ENCODE data around the gene LEO1. TPM values are rescaled to one million over a fixed set of nuclear protein-coding genes. Genes with fewer than 3 reads are reported as not detected.

Gene LEO1
- 49.2 to 58.0 TPM (median 52.8 TPM) in 5 replicates for total RNA-seq (2022; extraction: Qiagen RNA extraction; ENCODE audit: low read depth)

DNA sequence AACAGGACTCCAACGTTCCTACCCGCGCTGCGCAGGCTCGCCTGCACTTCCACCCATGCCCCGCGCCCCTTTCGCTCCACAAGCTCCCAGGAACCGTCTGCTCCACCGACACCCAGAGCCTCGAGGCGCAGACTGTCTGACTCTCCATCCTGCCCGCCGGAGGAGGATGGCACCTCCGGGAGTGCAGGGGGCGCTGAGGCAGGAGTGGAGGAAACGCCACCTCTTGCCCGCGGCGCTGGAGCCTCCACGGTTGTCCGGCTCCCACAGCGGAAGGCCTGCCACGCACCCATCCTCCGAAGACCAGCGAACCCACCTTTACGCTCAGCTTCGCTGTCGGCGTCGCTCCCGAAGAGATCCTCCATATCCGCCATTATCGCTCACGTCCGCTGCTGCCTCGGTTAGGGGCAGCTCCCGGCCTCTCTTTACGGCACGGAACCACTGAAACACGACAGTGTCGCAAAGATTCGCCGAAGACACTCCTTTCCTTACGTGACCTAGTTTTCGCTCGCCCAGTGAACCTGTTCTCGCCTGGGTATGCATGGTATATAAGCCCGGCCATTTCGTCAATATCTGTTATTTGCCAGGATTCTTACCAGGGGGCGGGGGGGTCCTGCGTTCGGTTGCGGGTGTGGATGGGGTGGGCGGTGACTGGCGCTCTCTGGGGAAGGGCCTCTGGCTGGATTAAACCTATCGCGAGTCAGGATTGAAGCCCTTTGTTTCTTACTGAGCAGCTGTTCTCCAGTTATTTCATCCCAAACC, at the start of gene LEO1:
Gene LEO1 (minus strand): TSS at position 404 of the 759 bp plus-strand sequence. CDS start 33 bp downstream, at position 371.

DNA sequence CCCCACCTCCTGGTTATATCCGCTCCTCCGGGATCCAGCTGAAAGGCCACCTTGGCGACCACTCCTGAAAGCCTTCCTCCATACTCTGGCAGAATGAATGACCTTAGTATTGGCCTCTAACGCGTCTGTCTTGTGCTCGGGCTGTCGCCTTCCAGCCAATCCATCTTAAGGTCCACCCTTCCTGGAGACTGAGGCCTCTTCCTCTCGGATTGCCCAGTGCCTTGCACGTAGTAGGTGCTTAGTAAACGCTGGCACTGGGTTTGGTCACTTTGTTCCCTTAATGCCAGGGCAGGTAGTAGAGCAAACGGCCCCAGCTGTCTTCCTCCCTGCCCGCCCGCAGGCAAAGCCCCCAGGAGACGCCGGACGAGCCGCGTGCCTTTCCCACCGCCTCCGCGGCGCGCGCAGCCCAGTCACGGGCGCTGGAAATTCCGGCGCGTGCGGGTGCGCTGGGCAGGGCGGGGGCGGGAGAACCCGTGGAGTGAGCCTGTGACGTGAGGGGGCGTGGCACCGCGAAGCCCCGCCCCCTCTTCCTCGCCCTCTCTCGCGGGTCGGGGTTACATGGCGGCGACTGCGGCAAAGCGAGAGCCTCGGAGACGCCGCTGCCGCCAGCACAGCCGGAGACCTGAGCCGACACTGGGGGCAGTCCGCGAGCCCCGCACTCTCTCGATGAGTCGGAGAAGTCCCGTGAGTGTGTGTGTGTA, 47.3 kb upstream of the LEO1 start, which contains the start of gene MAPK6:
Gene MAPK6 (plus strand): TSS at position 527 of the 701 bp plus-strand sequence. CDS start 27,242 bp downstream, outside the sequence.

Other genes with a start within 250 kb of the LEO1 start
- gene LYSMD2, start 234.1 kb downstream of the LEO1 start, total RNA-seq (2022; extraction: Qiagen RNA extraction; ENCODE audit: low read depth), result 23.6 to 30.7 TPM (median 28.0 TPM) in 5 replicates
- 1.1 to 2.8 TPM (median 1.8 TPM) in 5 replicates for gene TMOD2, start 220.2 kb downstream of the LEO1 start, total RNA-seq (2022; extraction: Qiagen RNA extraction; ENCODE audit: low read depth)
- gene TMOD3, start 142.1 kb downstream of the LEO1 start, total RNA-seq (2022; extraction: Qiagen RNA extraction; ENCODE audit: low read depth), result 46.1 to 69.9 TPM (median 59.3 TPM) in 5 replicates
- gene MAPK6, start 47.4 kb upstream of the LEO1 start, total RNA-seq (2022; extraction: Qiagen RNA extraction; ENCODE audit: low read depth), result 45.8 to 62.6 TPM (median 59.5 TPM) in 5 replicates
- gene BCL2L10, start 141.0 kb upstream of the LEO1 start, total RNA-seq (2022; extraction: Qiagen RNA extraction; ENCODE audit: low read depth), result 0.08 to 0.20 TPM (median 0.17 TPM) in 5 replicates
- 46.3 to 55.3 TPM (median 50.2 TPM) in 5 replicates for gene GNB5, start 219.6 kb upstream of the LEO1 start, total RNA-seq (2022; extraction: Qiagen RNA extraction; ENCODE audit: low read depth)

All from A549 treated with DMSO at 1 μM for 4 hours (cell line).